LoVo (cell line): Measurements from ENCODE around the gene NRP2.

Experiments
- DNase-seq: peaks from one replicate; pipeline ENCODE4 v3.0.0-alpha.2; 2016; ENCODE audit warnings: low spot score

NRP2 gene

DNA sequence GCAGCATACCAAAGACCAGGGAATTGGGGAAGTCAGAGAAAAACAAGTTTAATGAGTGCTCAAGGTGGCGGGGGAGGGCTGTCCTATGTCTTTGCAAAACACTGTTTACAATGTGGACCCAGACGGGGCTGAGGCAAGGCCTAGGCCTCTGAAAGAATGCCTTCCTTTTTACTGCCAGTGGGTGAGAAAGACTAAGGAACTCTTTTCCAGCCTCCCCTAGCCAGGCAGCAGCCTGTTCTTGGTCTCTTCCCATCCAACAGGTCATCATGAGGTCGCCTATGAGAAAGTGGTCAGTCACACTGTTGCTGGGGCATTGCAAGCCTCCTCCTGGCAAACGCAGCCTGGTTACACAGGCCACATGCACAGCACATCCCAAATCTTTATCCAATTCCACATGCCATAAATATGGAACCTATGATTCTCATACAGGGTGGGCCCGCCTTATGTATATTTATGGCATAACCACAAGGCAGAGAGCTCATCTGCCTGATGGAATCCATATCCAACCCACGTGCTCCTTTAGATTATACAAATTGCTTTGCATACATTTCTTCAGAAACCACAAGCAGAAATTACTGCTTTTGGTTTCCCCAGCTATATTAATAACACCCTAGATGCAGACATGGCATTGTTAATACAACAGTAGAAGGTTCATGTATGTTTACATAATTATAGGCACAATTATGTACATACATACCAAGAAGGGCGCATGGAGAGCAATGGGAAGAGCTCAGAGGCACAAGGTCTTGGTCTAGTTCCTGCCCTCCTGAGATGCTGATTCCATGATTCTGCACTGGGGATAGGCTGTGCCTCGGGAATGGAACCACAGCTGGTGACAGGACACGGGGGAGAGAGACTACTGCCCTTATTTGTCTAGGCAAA lies 48.6 kb downstream of the NRP2 start:
- DNase-seq, result no peak

GRCh38 chr2:205731583-205731981 lies 49.3 kb downstream of the NRP2 start:
- DNase-seq, result no peak

GRCh38 chr2:205732314-205732713 lies 50.0 kb downstream of the NRP2 start:
- DNase-seq, result no peak

DNA sequence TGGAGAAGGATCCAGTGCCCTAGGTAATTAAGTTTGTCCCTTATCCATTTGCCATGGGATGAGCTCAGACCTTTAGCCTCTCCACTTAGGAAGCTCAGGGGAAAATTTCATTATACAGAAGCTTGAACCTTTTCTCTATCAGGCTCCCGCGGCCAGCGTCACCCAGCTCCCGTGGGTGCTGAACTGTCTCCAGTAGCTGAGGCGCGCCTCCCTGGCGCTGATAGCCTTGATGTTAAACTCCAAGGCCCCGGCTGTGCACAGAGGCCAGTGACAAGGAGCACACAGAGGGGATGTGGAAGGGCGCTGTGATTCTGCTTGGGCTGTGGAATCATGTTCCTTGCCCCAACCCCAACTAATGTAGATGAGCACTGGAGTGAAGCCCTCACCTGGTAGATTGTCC lies 50.8 kb downstream of the NRP2 start:
- DNase-seq, result no peak

- no peak for DNase-seq
Measured at GRCh38 chr2:205733648-205734047, 51.3 kb downstream of the NRP2 start.

DNA sequence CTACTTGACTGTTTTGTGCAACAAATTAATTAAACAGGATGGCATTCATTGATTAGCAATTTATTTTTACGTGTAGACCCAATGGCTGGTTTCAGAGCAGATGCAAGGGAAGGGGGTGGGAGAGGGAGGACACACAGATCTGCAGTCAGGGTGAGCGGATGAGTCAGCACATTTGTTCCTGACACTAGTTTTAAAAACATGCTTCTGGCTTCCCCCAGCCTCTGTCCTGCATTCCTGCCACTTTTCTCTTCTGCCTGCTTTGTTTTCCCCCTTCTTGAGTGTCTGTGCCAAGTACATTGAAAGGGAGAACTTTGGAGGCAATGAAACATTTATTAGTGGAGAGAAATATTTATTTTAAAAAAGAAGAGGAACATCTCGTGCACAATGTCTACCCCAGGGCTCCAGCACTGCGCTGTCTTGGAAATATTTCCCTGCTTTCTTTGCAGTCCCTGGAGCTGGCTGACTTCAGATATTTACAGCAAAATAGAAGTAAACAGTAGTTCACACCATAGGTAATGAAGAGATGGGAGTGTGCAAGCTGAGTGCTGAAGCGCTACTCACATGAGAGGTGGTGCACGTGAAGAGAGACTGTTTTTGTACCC lies 52.2 kb downstream of the NRP2 start:
- DNase-seq, result no peak

GRCh38 chr2:205738117-205738968 lies 56.0 kb downstream of the NRP2 start:
- no peak for DNase-seq

DNA sequence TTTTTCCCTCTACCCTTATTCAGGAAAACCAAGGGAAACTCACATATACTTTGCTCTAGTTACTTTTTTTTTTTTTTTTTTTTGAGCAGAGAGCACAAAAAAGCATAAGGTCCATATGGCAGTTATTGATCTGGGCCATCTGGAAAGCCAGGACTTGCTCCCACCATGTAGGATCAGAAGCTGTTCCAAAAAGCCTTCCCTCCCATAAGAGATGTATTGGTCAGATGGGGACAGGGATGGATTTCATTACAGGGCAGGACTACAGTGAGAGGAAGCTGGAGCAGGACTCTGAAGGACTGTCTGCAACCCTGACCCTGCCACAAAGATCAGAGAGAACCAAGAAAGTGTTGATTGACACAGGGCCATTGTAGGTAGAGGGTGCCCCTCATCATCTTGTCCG lies 57.3 kb downstream of the NRP2 start:
- DNase-seq, result no peak

DNA sequence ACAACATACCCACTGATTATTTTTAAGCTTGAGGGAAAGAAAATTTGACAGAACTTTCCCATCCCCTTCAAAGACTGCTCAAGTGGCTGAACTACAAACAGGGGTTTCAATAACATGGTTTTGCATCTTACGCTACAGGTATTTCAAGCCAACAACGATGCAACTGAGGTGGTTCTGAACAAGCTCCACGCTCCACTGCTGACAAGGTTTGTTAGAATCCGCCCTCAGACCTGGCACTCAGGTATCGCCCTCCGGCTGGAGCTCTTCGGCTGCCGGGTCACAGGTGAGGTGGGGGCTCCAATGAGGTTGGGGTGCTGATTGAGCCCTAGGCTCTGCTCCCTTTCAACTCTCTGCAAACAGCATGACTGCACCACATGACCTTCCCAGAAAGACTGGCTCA lies 58.1 kb downstream of the NRP2 start:
- DNase-seq, result no peak

DNA sequence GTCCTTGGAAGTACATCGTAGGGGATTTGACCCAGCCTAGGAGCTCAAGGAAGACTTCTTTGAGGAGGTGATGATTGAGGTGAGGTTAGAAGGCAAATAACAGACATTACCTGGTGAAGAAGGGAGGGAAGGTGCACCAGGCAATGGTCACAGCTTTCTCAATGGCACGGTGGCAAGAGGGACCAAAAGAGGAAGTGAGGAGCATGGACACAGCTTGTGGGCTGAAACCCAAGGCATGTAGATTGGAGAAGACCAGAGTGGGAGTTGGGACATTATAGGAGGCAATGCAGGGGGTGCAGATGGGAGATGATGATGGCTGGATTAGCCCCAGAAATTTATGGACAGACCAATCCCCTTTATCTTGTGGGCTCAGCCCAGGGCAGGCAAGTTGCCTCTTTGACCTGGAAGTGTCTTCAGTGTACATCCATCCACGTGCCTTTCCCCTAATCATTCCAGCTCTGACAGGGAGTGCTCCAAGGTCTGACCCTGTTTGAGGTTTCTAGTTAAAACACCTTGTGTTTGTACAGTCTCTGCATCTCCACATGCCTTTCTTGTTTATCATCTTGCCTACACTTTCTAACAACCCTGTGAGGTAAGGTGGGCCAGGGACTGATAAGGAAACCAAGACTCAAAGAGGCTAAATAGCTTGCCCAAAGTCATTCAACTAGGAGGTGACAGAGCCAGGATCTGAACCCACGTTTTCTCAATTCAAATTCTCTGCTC lies 59.1 kb downstream of the NRP2 start:
- DNase-seq, result peak; percentile 40

DNA sequence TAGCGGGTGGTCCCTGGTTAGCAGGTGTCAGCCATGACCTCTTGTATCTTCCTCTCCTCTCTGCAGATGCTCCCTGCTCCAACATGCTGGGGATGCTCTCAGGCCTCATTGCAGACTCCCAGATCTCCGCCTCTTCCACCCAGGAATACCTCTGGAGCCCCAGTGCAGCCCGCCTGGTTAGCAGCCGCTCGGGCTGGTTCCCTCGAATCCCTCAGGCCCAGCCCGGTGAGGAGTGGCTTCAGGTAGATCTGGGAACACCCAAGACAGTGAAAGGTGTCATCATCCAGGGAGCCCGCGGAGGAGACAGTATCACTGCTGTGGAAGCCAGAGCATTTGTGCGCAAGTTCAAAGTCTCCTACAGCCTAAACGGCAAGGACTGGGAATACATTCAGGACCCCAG lies 60.8 kb downstream of the NRP2 start:
- DNase-seq, result no peak

DNA sequence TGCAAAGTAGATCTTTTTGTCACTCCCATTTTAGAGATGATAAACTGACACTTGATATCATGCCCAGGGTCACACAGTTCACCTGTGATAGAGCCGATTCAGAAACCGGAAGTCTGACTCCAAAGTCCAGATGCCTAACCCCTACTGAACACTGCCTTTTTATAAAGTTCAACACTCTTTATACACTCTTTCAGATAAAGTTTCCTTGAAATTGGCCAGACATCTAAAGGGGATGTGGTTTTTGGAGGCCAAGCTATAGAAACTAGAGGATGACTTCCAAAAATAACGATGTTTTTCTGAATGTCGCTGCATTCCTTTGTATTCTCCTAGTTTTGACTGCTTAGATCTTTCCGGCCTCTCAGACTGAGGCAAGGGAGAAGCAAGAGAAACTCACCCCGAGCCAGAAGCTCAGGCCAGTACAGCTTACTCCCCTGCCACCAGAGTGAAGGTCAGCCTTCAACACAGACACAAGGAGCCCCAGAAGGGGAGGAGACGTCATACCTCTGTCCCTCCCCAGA lies 61.8 kb downstream of the NRP2 start:
- DNase-seq, result peak; percentile 22

DNA sequence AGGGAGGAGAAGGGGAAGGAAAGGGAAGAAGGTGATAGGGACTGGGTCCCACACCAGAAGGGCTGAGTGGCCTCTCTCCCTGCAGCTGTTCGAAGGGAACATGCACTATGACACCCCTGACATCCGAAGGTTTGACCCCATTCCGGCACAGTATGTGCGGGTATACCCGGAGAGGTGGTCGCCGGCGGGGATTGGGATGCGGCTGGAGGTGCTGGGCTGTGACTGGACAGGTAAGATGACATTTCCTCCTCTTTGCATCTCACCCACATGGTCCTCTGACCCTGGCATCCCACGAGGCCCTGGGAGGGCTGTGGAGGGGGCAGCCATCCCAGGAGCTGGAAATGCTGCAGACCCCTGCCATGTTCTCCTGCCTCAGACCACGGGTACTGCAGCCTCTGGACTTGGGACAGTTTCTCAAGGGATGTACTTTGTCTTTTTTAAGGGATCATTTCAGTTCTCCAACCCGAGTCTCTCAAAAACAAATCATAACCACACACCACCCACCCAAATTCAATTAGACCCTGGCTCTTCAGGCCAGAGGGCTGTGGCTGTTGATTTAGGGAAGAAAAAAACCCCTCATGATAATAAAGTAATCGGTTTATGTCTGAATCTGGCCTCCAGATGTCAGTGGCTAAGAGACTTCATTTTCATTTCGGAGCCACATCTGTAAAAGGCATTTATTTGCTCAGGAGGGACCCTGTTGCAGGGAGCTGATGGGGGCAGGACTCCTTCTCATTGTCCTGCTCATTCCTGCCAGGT lies 63.5 kb downstream of the NRP2 start:
- no peak for DNase-seq

GRCh38 chr2:205746420-205746785 lies 64.1 kb downstream of the NRP2 start:
- peak; percentile 85 for DNase-seq

GRCh38 chr2:205747829-205748386 lies 65.6 kb downstream of the NRP2 start:
- no peak for DNase-seq

GRCh38 chr2:205748639-205749038 lies 66.3 kb downstream of the NRP2 start:
- DNase-seq, result peak; percentile 81

DNA sequence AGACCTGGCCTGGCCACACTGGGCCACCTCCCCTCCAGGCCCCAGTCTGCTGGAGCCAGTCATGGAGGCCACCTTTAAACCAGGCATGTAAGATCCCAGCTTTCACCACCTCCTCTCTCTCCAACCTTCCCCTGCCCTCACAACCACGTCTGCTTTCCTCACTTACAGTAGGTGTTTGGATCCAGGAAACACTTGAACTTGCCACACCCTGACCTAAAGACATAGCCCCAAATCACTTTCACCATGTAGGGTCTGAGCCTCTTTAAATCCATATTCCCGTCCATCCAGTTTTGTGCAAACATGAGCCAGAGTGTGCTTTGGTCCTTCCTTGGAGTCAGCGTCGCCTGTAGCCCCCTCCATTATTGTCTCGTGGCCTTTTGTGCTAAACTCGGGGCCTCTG lies 66.8 kb downstream of the NRP2 start:
- no peak for DNase-seq

DNA sequence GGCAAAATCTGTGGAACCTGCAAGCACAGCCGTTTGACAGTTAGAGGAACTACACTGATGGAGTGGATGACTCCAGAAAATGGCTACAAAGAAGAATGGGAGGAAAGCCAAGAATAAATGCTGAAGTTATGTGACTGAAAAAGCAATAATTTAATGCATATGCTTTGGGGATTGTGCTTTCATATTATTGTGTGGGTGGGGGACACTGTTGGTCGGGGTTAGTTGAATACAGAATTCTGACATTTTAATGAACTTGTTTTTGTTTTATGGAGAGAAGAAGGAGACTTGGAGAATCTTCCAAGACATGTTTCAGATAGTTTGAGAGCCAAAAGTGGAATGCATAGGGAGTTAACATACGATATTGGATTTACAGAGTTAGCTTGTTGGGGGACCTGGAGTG lies 68.5 kb downstream of the NRP2 start:
- no peak for DNase-seq

GRCh38 chr2:205751569-205752031 lies 69.3 kb downstream of the NRP2 start:
- no peak for DNase-seq

DNA sequence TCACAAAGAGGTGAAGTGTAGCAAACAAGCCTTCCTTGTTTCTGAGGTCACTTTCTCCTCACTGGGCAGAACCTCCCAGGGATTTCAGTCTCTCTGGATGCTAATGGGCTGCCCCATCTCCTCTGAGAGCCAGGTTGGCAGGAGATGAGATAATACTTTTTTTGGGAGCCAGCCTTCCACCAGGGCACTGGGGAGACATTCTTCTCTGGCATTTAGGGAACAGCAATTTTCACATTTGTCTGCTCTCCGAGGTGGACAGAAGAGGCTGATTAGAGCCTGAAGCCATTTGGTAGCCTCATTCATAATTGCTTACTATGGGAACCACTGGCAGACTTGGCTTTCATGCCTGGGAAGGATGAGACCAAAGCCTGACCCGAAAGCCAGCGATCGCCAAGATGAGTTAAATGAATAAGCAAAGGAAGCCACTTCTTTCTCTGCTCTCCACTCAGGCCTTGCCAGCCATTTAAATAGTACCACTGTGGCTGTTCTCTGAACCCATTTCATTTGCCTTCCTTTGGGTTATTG lies 70.1 kb downstream of the NRP2 start:
- no peak for DNase-seq
